NCI-H460 (cell line): Measurements from ENCODE around the gene TMEM45B. TPM values are rescaled to one million over a fixed set of nuclear protein-coding genes. Genes with fewer than 3 reads are reported as not detected.
"Not testable (repeated sequence)": the region's sequence is repeated elsewhere in the genome, so short reads cannot be mapped to it uniquely, and the experiment has no call there.

Experiments
- DNase-seq: peaks from one replicate; pipeline ENCODE4 v3.0.0-alpha.2; 2016; ENCODE audit warnings: low read depth; ENCODE audit errors: extremely low read depth
- total RNA-seq: library from RNA; depleted of rRNA; stranded (reverse); fragments of >200 nt; shearing (Covaris generic); gene quantifications from 2 replicates; pipeline ENCODE4 v1.2.3, GENCODE V29; 2014

TMEM45B gene
- total RNA-seq, 1 experiment from 2014 or later, result not detected

- no peak for DNase-seq
These were observed 11.6 kb upstream of the TMEM45B start for GRCh38 chr11:129804012-129804411.

- DNase-seq, result not testable (repeated sequence)
These were observed 7.4 kb upstream of the TMEM45B start for GRCh38 chr11:129808241-129808640.

- DNase-seq, result no peak
These were observed 2.3 kb upstream of the TMEM45B start for GRCh38 chr11:129813231-129813791.

- no peak for DNase-seq
These were observed 1.2 kb upstream of the TMEM45B start for GRCh38 chr11:129814244-129815014.

- DNase-seq, result no peak
These were observed 1.9 kb downstream of the TMEM45B start for GRCh38 chr11:129817534-129818051.

GRCh38 chr11:129818236-129818635 lies 2.6 kb downstream of the TMEM45B start:
- DNase-seq, result not testable (repeated sequence)

- no peak for DNase-seq
These were observed 3.6 kb downstream of the TMEM45B start for GRCh38 chr11:129819237-129819636.

GRCh38 chr11:129820228-129820627 lies 4.6 kb downstream of the TMEM45B start:
- not testable (repeated sequence) for DNase-seq

GRCh38 chr11:129823281-129823680 lies 7.6 kb downstream of the TMEM45B start:
- not testable (repeated sequence) for DNase-seq

- DNase-seq, result not testable (repeated sequence)
These were observed 8.2 kb downstream of the TMEM45B start for GRCh38 chr11:129823799-129824198.

- DNase-seq, result peak; percentile 30
These were observed 9.7 kb downstream of the TMEM45B start for GRCh38 chr11:129825380-129825779.

GRCh38 chr11:129828301-129828836 lies 12.7 kb downstream of the TMEM45B start:
- no peak for DNase-seq

GRCh38 chr11:129829497-129829896 lies 13.8 kb downstream of the TMEM45B start:
- DNase-seq, result not testable (repeated sequence)

- DNase-seq, result not testable (repeated sequence)
These were observed 15.6 kb downstream of the TMEM45B start for GRCh38 chr11:129831227-129831626.

- not testable (repeated sequence) for DNase-seq
These were observed 17.6 kb downstream of the TMEM45B start for GRCh38 chr11:129833260-129833659.

- DNase-seq, result not testable (repeated sequence)
These were observed 20.8 kb downstream of the TMEM45B start for GRCh38 chr11:129836423-129836891.

GRCh38 chr11:129836979-129837378 lies 21.3 kb downstream of the TMEM45B start:
- no peak for DNase-seq

- DNase-seq, result no peak
These were observed 24.6 kb downstream of the TMEM45B start for GRCh38 chr11:129840236-129840635.

- DNase-seq, result no peak
These were observed 26.5 kb downstream of the TMEM45B start for GRCh38 chr11:129842138-129842537.

- DNase-seq, result no peak
These were observed 31.1 kb downstream of the TMEM45B start for GRCh38 chr11:129846508-129847335.

- DNase-seq, result not testable (repeated sequence)
These were observed 31.7 kb downstream of the TMEM45B start for GRCh38 chr11:129847361-129847760.
